ENCODE data around the gene ATP1A4.
"Not testable (repeated sequence)": the region's sequence is repeated elsewhere in the genome, so short reads cannot be mapped to it uniquely, and the experiment has no call there.

The ATP1A4 gene

DNA sequence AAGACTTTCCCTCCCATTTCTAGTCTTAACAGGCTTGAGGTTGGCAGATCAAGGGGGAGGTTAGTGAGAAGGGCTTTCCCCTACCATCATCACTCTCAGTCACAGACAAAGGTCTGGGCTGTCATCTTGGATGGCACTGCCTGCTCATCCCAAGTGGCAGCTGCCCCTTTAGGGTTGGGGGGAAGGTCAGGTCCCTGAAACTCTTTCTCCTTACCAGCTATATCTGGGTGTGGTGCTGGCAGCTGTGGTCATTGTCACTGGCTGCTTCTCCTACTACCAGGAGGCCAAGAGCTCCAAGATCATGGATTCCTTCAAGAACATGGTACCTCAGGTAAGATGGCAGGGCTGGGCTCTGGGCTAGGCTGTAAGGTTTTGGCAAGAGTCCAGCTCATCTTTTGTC lies 27.7 kb upstream of the ATP1A4 start:
- DNase-seq (ENCODE audit: low read depth): no peak

DNA sequence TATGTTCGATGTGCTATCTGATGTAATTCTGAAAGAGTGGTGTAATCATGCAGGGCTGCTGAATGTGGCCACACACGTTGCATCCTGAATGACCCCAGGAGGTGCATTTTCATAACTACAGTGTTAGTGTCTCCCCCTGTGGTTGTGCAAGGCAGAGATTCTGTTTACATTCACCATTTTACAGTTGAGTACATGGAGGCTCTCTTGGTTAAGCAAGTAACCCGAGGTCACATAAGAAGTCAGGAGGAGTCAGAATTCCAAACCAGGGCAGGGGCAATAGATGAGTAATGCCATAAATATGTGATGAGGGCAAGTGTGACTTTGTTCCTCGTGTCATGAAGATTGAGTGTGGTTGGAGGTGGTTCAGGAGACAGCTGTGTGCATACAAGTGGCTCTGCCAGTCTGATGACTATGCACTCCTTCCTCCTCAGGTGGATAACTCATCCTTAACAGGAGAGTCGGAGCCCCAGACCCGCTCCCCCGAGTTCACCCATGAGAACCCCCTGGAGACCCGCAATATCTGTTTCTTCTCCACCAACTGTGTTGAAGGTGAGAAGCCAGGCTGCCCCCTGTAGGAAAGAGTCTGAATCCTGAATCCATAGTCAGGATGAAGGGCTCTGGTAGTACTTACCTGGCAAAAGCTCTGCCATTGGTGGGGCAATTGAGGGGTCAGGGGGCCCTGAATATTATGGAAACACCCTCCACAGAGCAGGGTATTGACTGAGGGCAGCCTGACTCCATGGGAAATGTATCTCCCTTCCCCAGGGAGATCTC lies 26.5 kb upstream of the ATP1A4 start:
- DNase-seq (ENCODE audit: low read depth): no peak

GRCh38 chr1:160125746-160126145 lies 25.7 kb upstream of the ATP1A4 start:
- DNase-seq (ENCODE audit: low read depth): no peak

GRCh38 chr1:160126342-160126741 lies 25.1 kb upstream of the ATP1A4 start:
- DNase-seq (ENCODE audit: low read depth): not testable (repeated sequence)

- no peak for DNase-seq (ENCODE audit: low read depth)
Measured at GRCh38 chr1:160127381-160127780, 24.0 kb upstream of the ATP1A4 start.

DNA sequence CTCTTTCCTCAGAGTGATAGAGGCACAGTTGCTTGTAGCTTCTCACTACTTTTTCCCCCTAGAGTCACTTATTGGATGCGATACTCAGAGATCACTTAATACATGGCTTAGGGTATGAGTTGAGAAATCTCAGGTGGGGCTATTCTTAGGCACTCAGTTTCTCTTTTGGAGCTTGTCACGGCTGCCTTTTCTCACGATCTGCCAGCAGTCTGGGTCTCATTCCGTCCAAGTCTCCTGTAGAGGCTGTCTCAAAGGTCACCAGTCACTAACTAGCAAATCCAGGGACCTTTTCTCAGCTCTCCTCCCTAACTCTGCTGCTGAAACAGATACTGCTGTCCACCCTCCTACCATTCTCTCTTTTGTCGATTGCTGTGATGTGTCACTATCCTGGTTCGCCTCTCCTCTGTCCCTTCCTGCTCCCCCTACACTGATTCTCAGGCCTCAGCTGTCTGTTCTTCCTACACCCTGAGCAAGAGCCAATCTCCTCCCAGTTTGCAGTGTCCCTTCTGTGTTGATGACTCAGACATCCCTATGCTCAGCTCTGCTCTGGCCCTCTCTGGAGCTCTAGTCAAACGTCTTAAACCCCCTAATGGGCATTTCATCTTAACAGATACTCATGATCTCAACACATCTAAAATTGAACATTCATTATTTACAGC lies 23.4 kb upstream of the ATP1A4 start:
- no peak for DNase-seq (ENCODE audit: low read depth)

DNA sequence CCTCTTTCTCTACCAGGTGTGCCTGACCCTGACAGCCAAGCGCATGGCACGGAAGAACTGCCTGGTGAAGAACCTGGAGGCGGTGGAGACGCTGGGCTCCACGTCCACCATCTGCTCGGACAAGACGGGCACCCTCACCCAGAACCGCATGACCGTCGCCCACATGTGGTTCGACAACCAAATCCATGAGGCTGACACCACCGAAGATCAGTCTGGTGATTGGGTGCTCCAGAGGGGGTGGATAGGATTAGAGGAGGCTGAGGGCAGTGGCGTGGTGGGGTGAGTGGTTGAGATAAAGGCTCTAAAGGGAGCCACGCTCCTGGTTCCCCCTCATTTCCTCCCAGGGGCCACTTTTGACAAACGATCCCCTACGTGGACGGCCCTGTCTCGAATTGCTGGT lies 22.8 kb upstream of the ATP1A4 start:
- DNase-seq (ENCODE audit: low read depth): no peak

DNA sequence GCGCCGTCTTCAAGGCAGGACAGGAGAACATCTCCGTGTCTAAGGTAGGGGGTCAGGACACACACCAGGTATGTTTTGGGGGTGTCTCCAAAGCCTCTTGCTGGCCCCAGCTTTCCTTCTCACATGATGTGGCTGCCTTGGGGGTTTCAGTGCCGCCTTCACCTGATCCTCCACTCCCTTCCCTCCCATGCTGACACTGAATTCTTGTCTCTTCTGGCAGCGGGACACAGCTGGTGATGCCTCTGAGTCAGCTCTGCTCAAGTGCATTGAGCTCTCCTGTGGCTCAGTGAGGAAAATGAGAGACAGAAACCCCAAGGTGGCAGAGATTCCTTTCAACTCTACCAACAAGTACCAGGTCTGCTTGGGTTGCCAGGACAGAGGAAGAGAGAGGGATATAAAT lies 22.4 kb upstream of the ATP1A4 start:
- no peak for DNase-seq (ENCODE audit: low read depth)

DNA sequence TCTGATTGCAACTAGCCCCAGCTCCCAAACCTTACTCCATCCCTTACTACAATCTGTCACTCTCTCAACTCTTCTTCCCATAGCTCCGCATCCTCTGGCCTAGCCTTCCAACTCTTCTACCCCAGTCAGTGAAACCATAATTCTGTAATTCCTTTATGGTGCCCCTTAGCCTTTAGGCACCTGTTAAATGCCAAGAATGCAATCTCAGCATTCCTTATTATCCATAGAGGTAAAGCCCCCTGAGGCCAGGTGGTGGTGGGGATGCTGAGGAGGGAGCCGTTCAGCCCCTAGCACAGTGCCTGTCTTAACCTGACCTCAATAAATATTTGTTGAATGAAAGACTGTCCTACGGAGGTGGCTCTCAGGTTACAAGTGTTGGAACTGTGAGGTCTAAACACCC lies 21.8 kb upstream of the ATP1A4 start:
- DNase-seq (ENCODE audit: low read depth): no peak

DNA sequence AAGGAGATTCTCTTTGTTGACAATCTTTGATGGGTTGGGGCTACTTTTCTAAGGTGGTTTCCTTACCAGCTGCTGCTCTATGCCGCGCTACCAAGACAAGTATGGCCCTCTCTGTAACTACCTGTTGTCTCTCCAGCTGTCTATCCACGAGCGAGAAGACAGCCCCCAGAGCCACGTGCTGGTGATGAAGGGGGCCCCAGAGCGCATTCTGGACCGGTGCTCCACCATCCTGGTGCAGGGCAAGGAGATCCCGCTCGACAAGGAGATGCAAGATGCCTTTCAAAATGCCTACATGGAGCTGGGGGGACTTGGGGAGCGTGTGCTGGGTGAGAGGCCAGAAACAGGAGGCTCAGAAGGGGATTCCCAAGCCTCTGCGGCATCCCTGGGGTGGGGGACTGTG lies 21.4 kb upstream of the ATP1A4 start:
- no peak for DNase-seq (ENCODE audit: low read depth)

- no peak for DNase-seq (ENCODE audit: low read depth)
Measured at GRCh38 chr1:160130486-160130885, 20.9 kb upstream of the ATP1A4 start.

DNA sequence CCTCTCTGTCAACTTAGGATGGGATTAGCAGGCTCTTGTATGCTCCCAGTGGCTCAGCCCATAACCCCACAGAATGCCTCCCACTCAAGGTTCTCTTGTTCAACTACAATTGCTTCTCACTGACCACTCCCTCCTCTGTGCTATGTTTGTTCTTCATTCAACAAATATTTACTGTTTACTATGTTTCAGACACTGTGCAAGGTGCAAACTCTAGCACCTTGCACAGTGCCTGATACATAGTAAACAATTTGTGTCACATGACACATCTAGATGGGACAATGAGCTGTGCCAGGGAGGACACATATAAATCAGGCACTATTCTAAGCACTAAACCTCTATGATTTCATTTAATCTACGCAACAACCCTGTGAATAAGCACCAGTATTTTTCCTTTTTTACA lies 20.5 kb upstream of the ATP1A4 start:
- DNase-seq (ENCODE audit: low read depth): no peak

- no peak for DNase-seq (ENCODE audit: low read depth)
Measured at GRCh38 chr1:160131803-160132565, 19.4 kb upstream of the ATP1A4 start.

DNA sequence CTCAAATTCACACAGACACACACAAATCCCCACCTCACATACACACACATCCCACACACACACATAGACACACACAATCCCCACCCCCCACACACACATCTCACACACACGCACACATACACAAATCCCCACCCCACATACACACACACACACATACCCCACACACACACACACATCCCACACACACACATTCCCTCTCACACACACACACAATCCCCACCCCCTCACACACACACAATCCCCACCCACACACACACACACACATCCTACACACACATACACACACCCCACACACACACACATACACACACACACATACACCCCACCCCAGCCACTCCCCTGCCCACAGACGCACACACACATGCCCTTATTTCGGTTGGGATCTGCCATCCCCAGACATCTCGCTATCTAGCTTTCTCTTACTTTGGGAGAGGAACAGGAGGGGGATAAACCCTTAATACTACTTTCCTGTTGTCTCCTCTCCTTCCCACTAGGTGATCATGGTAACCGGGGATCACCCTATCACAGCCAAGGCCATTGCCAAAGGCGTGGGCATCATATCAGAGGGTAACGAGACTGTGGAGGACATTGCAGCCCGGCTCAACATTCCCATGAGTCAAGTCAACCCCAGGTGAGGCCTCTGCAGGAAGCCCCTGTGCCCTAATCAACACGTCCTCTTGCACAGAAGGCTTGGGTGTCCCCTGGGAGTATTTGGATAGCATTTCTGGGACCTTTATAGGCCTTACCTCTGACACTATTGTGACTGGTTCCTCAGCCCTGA lies 17.2 kb upstream of the ATP1A4 start:
- no peak for DNase-seq (ENCODE audit: low read depth)

- no peak for DNase-seq (ENCODE audit: low read depth)
Measured at GRCh38 chr1:160134791-160135572, 16.4 kb upstream of the ATP1A4 start.

DNA sequence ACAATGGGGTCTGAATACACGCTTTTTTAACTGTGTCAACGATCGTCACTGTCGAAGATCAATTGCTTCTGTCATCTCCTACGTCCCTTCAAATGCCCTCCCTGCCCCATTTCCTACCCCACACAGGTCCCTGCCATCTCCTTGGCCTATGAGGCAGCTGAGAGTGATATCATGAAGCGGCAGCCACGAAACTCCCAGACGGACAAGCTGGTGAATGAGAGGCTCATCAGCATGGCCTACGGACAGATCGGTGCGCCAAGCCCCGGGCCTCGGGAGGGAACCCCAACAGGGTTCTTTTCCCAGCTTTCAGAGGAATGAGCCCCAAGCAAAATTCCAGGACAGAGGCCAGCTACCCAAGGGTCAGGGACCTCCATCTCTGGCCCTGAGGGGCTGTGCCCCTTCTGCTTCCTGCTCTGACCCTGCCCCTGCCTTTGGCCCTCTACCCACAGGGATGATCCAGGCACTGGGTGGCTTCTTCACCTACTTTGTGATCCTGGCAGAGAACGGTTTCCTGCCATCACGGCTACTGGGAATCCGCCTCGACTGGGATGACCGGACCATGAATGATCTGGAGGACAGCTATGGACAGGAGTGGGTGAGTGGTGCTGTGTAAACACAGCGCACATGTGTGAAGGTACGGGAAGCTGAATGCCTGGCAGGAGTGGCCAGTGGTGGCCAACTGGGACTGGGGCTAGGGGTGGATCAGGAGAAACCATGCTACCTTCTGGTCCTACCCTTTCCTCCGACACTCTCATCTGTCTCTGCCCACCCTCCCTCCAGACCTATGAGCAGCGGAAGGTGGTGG lies 15.1 kb upstream of the ATP1A4 start:
- no peak for DNase-seq (ENCODE audit: low read depth)

DNA sequence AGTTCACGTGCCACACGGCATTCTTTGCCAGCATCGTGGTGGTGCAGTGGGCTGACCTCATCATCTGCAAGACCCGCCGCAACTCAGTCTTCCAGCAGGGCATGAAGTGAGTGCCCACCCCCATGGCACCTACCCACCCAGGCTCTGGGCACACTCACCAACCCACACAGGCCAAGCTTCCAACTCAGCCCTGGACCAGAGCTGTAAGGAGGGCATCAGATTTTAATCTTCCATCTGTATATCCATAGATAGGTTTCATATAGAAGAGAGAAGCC lies 14.5 kb upstream of the ATP1A4 start:
- DNase-seq (ENCODE audit: low read depth): no peak

DNA sequence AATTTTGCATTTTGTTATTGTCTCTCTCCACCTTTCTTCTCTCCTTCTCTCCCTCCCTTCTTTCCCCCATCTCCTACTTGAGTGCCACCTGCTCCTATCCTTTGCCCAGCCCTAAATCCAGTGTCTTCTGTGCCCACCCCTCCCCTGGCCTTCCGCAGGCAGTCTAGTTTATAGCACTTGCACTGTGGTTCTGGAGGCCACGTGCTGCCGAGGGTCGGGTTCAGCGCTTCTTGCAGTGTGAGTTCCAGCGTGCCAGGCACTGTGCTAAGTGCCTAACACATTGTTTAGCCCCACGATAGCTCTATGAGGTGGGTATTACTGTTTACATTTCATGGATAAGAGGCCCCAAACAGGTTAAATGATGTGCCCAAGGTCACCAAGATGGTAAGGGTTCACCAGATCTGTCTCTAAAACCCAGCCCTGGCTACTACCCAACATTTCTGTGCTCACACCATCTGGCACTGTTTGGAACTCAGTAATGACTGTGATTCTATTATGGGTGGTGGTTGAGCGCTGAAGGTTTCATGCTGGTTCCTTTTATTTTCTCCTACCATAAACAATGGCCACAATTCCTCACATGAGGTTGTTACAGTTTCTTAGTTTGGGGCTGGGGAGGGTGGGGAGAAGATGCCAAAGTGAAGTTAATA lies 14.1 kb upstream of the ATP1A4 start:
- DNase-seq (ENCODE audit: low read depth): no peak

DNA sequence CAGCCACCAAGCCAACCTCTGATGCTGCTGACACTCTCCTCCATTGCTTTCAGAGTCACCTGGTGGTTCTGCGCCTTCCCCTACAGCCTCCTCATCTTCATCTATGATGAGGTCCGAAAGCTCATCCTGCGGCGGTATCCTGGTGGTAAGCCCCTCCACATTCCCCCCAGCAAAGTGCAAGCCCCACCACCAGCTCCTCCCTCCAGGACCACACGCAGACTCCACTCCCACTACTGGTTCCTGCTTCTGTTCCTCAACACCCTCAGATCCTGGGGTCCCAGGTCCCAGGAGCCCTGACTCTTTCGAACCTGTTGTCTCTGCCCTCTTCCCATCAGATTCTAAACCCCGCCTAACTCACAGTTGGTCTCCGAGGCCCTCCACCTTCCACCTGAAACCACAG lies 11.6 kb upstream of the ATP1A4 start:
- DNase-seq (ENCODE audit: low read depth): no peak

DNA sequence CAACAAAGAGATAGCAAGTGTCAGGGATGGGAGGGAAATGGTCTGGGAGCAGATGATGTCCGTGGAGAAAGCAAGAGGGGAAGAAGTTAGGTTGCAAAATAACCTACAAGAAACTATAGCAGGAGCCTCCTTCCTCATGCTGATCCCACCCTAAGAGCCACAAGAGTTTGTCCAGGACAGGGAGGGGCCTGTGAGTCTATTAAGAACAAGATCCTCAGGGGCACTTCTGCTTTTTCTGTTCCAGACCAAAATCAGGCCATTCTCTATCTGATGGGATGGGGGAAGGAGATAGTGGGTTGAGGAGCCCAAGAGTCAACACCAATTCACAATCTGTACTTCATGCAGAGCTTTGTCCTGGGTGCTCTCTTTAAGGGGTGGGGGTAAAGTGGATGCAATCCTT lies 7.7 kb upstream of the ATP1A4 start:
- no peak for DNase-seq (ENCODE audit: low read depth)

Measured in activated gamma-delta T cell treated with anti-CD3 and anti-CD28 coated beads, Interleukin-2, amount 50 U/mL, for 16 hours (primary cell).